A549 (cell line): Measurements from ENCODE around the gene RPL19. TPM values are rescaled to one million over a fixed set of nuclear protein-coding genes. Genes with fewer than 3 reads are reported as not detected.

Experiments used
- ATAC-seq, 2 experiments: fragments of 200-7000 bp in 1 of 2; fragments of >200 bp in 1 of 2; cut with Nextera tagmentation in 1 of 2; cut with Tn5 transposase in 1 of 2; 3 replicates each; pipeline versions ENCODE4 v1.8.0 to v1.9.1; 2018 to 2020; ENCODE audit warnings: mild to moderate bottlenecking in 1 of 2, moderate library complexity in 1 of 2
- CTCF ChIA-PET: fragments of 300-600 bp; sonication (Branson Sonifier 250); formaldehyde crosslinking; extraction: SDS; loops from one replicate; lab custom pipeline; 2021; ENCODE audit warnings: antibody characterized with exemption, inconsistent platforms; lab: Yijun Ruan, JAX
- POLR2A ChIA-PET: fragments of 350-600 bp; formaldehyde crosslinking; extraction: SDS; loops from one replicate; lab custom pipeline; 2021; ENCODE audit warnings: antibody characterized with exemption, inconsistent platforms; lab: Yijun Ruan, JAX
- DNase-seq, 2 experiments: peaks; one replicate each; pipeline versions ENCODE4 v3.0.0 to v3.0.0-alpha.2; 2011 to 2016; ENCODE audit warnings: low read depth in 1 of 2, low spot score in 1 of 2
- FAIRE-seq: peaks from 2 replicates; lab custom pipeline; 2011; peaks lifted over from hg19 to GRCh38; lab: Jason Lieb, UNC
- H3K27ac ChIP-seq, 2 experiments: fragments of >200 bp; sonication (Bioruptor Twin); formaldehyde crosslinking; 3 replicates each; pipeline ENCODE4 v1.5.1; 2016 to 2017
- H3K4me1 ChIP-seq: fragments of >200 bp; sonication (Bioruptor Twin); formaldehyde crosslinking; 3 replicates; pipeline ENCODE4 v1.6.1; 2016
- H3K4me2 ChIP-seq: fragments of >200 bp; sonication (Bioruptor Twin); formaldehyde crosslinking; 3 replicates; pipeline ENCODE4 v1.6.1; 2016
- H3K4me3 ChIP-seq: fragments of >200 bp; sonication (Bioruptor Twin); formaldehyde crosslinking; 3 replicates; pipeline ENCODE4 v1.5.1; 2016
- H3K9me3 ChIP-seq: fragments of >200 bp; sonication (Bioruptor Twin); formaldehyde crosslinking; 3 replicates; pipeline ENCODE4 v1.6.1; 2016
- ATOH8 ChIP-seq: fragments of 250-450 bp; sonication (Bioruptor Pico); IDR thresholded peaks from 2 replicates; pipeline ENCODE4 v1.5.0; 2020; ENCODE audit warnings: low read depth, mild to moderate bottlenecking, moderate library complexity
- BHLHE40 ChIP-seq: IDR thresholded peaks from 2 replicates; pipeline ENCODE4 v1.6.1; 2012; ENCODE audit warnings: low read depth, low read length, inconsistent platforms
- CTCF ChIP-seq: fragments of >200 bp; sonication (Bioruptor Twin); formaldehyde crosslinking; IDR thresholded peaks from 3 replicates; pipeline ENCODE4 v1.5.1; 2016
- EHMT2 ChIP-seq: fragments of 200-600 bp; sonication (generic); IDR thresholded peaks from 2 replicates; pipeline ENCODE4 v1.6.1; 2016; ENCODE audit warnings: antibody characterized with exemption, low read depth, mild to moderate bottlenecking, moderate library complexity
- FOXS1 ChIP-seq: fragments of 250-450 bp; sonication (Bioruptor Pico); IDR thresholded peaks from 2 replicates; pipeline ENCODE4 v1.5.0; 2020; ENCODE audit warnings: mild to moderate bottlenecking, moderate library complexity
- HES2 ChIP-seq: fragments of >200 bp; sonication (Bioruptor Twin); formaldehyde crosslinking; IDR thresholded peaks from 2 replicates; pipeline ENCODE4 v1.6.1; 2016
- HMGXB4 ChIP-seq: fragments of 250-450 bp; sonication (Bioruptor Pico); IDR thresholded peaks from 2 replicates; pipeline ENCODE4 v1.5.0; 2021; ENCODE audit warnings: mild to moderate bottlenecking, moderate library complexity, borderline replicate concordance
- HOXB13 ChIP-seq: fragments of 250-450 bp; sonication (Bioruptor Pico); IDR thresholded peaks from 2 replicates; pipeline ENCODE4 v1.5.0; 2020; ENCODE audit warnings: low read depth, mild to moderate bottlenecking, moderate library complexity
- JUN ChIP-seq, 2 experiments: fragments of >200 bp; sonication (Bioruptor Twin); formaldehyde crosslinking; IDR thresholded peaks; 2 replicates in 1 of 2; 3 replicates in 1 of 2; pipeline ENCODE4 v1.6.1; 2016 to 2017
- KDM1A ChIP-seq: fragments of 200-600 bp; sonication (generic); IDR thresholded peaks from 2 replicates; pipeline ENCODE4 v1.6.1; 2016; ENCODE audit warnings: low read depth, mild to moderate bottlenecking
- MAX ChIP-seq: IDR thresholded peaks from 2 replicates; pipeline ENCODE4 v1.6.1; 2012
- NPAS2 ChIP-seq: fragments of 250-450 bp; sonication (Bioruptor Pico); IDR thresholded peaks from 2 replicates; pipeline ENCODE4 v1.8.0; 2022; ENCODE audit warnings: mild to moderate bottlenecking, moderate library complexity, borderline replicate concordance
- PBX3 ChIP-seq: IDR thresholded peaks from 2 replicates; pipeline ENCODE4 v1.6.1; 2012
- RAD21 ChIP-seq, 2 experiments: fragments of >200 bp in 1 of 2; sonication (Bioruptor Twin) in 1 of 2; formaldehyde crosslinking in 1 of 2; IDR thresholded peaks in 1 of 2; conservative IDR thresholded peaks in 1 of 2; 2 replicates in 1 of 2; 3 replicates in 1 of 2; pipeline ENCODE4 v1.6.1; 2012 to 2018; ENCODE audit warnings: inconsistent platforms in 1 of 2
- RCOR1 ChIP-seq: fragments of 150-350 bp; IDR thresholded peaks from 2 replicates; pipeline ENCODE4 v1.6.1; 2014; ENCODE audit warnings: antibody characterized with exemption, low read length, low read depth
- REST ChIP-seq: fragments of 200-600 bp; sonication (generic); IDR thresholded peaks from 2 replicates; pipeline ENCODE4 v1.6.1; 2016; ENCODE audit warnings: antibody characterized with exemption, mild to moderate bottlenecking, moderate library complexity
- RFX5 ChIP-seq: fragments of 450-650 bp; IDR thresholded peaks from 2 replicates; pipeline ENCODE4 v1.7.1; 2014; ENCODE audit warnings: antibody characterized with exemption, mild to moderate bottlenecking, moderate library complexity
- RNF2 ChIP-seq: fragments of 200-600 bp; sonication (generic); IDR thresholded peaks from 2 replicates; pipeline ENCODE4 v1.6.1; 2016; ENCODE audit warnings: low read depth, mild to moderate bottlenecking, antibody characterized with exemption, moderate library complexity, borderline replicate concordance
- TFCP2L1 ChIP-seq: fragments of 250-450 bp; sonication (Bioruptor Pico); IDR thresholded peaks from 2 replicates; pipeline ENCODE4 v1.5.0; 2021; ENCODE audit warnings: mild to moderate bottlenecking
- ZC3H11A ChIP-seq: fragments of 450-650 bp; IDR thresholded peaks from 2 replicates; pipeline ENCODE4 v1.6.1; 2014; ENCODE audit warnings: antibody characterized with exemption, mild to moderate bottlenecking
- ZNF302 ChIP-seq: fragments of 250-450 bp; sonication (Bioruptor Pico); IDR thresholded peaks from 2 replicates; pipeline ENCODE4 v1.9.0; 2021; ENCODE audit warnings: inconsistent platforms, mild to moderate bottlenecking, moderate library complexity
- WGBS: methylation state at CpG from one replicate; pipeline ENCODE4 v1.1.6; 2017; ENCODE audit errors: missing lambda C conversion rate; 5-methylcytosine and 5-hydroxymethylcytosine counted together
- polyA plus RNA-seq, 4 experiments: library from polyadenylated mRNA; depleted of rRNA in 3 of 4; stranded (reverse); fragments of >200 nt; fragmentation: RNase III in 1 of 4; extraction: RNeasy Plus Mini Kit Qiagen cat#74134 plus additional on column Dnase treatment in 1 of 4; gene quantifications; 2 replicates in 3 of 4; 3 replicates in 1 of 4; pipeline ENCODE4 v1.2.3, GENCODE V29; 2011 to 2017

The RPL19 gene
- polyA plus RNA-seq, 2 of the 4 experiments (the other 2 are of a cell fraction) = 2,211 to 2,862 TPM

GRCh38 chr17:39170109-39170508 lies 30.0 kb upstream of the RPL19 start:
- no peak for ATAC-seq
- DNase-seq = no peak
- no peak for FAIRE-seq
- no peak overlapping the region for H3K4me3 ChIP-seq
- TF ChIP-seq CTCF = no peak
- no peak for TF ChIP-seq HMGXB4 (CRISPR knock-in tag)
- TF ChIP-seq ZNF302 = no peak
- TF ChIP-seq HOXB13 (CRISPR knock-in tag) = no peak
- TF ChIP-seq REST = no peak
- no peak for TF ChIP-seq KDM1A
- no peak for TF ChIP-seq PBX3
- TF ChIP-seq MAX = no peak
- no peak for TF ChIP-seq EHMT2
- no peak for TF ChIP-seq RAD21 (conservative IDR thresholded peaks at IDR 0.05 in 1 of 2, IDR thresholded peaks at IDR 0.05 in 1 of 2)
- no peak for TF ChIP-seq HES2
- TF ChIP-seq RFX5 = no peak
- no peak for TF ChIP-seq TFCP2L1 (CRISPR knock-in tag)
- no peak for TF ChIP-seq ATOH8 (CRISPR knock-in tag)
- TF ChIP-seq BHLHE40 = no peak
- H3K4me1 ChIP-seq = no peaks in the 10 kb centered on the region
- no peak overlapping the region for H3K27ac ChIP-seq
- no peaks in the 10 kb centered on the region for H3K9me3 ChIP-seq
- WGBS = 61% methylated on average over 4 of the region's 4 CpGs
- H3K4me2 ChIP-seq = no peak overlapping the region
- CTCF ChIA-PET = interaction anchor here (0.7 to 30.5 kb wide), 11 partner anchors 10 to 289 kb away, joined by 3 to 612 read pairs (median 4); partner anchors contain the start of genes ARL5C and PLXDC1
- POLR2A ChIA-PET = no interaction called here

- Histone ChIP-seq H3K27ac (no peak overlapping the region), H3K4me1 (no peaks in the 10 kb centered on the region), H3K4me2 (no peak overlapping the region), H3K9me3 (no peaks in the 10 kb centered on the region), H3K4me3 (no peak overlapping the region)
- ChIA-PET POLR2A (no interaction called here), CTCF (interaction anchor here (0.7 to 30.5 kb wide), 8 partner anchors 12 to 289 kb away, joined by 3 to 612 read pairs (median 6); partner anchors contain the start of genes ARL5C and PLXDC1)
- DNase-seq = no peak
- no peak for FAIRE-seq
- ATAC-seq = no peak
- 66% methylated on average over 6 of the region's 6 CpGs for WGBS
- TF ChIP-seq RCOR1 (no peak), ZC3H11A (no peak), ATOH8 (CRISPR knock-in tag) (no peak), RNF2 (no peak), JUN (IDR thresholded peaks at IDR 0.05) (no peak), FOXS1 (no peak), NPAS2 (no peak)
Observed at GRCh38 chr17:39170558-39170957, 29.5 kb upstream of the RPL19 start.
